Panc1 (cell line): ENCODE results near the gene PELI3. TPM values are rescaled to one million over a fixed set of nuclear protein-coding genes. Genes with fewer than 3 reads are reported as not detected.

ENCODE experiments used
- ATAC-seq: fragments of 200-7000 bp; cut with Tn5 transposase; 2 replicates; pipeline ENCODE4 v1.9.1; 2020; ENCODE audit warnings: mild to moderate bottlenecking, moderate library complexity
- BruUV-seq: library from RNA; stranded (reverse); fragments of 400-500 nt; replicated peaks from 2 replicates; lab custom pipeline; 2021; lab: Mats Ljungman, UMichigan
- CTCF ChIA-PET: fragments of 300-600 bp; sonication (Branson Sonifier 250); formaldehyde crosslinking; loops from one replicate; lab custom pipeline; 2022; ENCODE audit warnings: antibody characterized with exemption; lab: Charles Lee
- POLR2A ChIA-PET: fragments of 300-600 bp; sonication (Branson Sonifier 250); formaldehyde crosslinking; loops from one replicate; lab custom pipeline; 2022; ENCODE audit warnings: antibody characterized with exemption; lab: Charles Lee
- DNase-seq: peaks from one replicate; pipeline ENCODE4 v3.0.0-alpha.2; 2010; ENCODE audit warnings: low read depth, low spot score
- H3K27ac ChIP-seq: 2 replicates; pipeline ENCODE4 v1.5.1; 2011; ENCODE audit warnings: mild to moderate bottlenecking, low read length, inconsistent platforms
- H3K27me3 ChIP-seq: fragments of 200-500 bp; sonication (Bioruptor generic); 2 replicates; pipeline ENCODE4 v1.6.0; 2014; ENCODE audit warnings: low read length, inconsistent platforms; ENCODE audit not compliant: control insufficient read depth, insufficient read depth
- H3K36me3 ChIP-seq: fragments of 200-500 bp; sonication (Bioruptor generic); 2 replicates; pipeline ENCODE4 v1.5.1; 2014; ENCODE audit warnings: inconsistent platforms, mild to moderate bottlenecking, low read length, moderate library complexity; ENCODE audit not compliant: control insufficient read depth, insufficient read depth
- H3K4me1 ChIP-seq: 2 replicates; pipeline ENCODE4 v1.5.1; 2011; ENCODE audit warnings: inconsistent platforms, mild to moderate bottlenecking, low read length, moderate library complexity; ENCODE audit not compliant: control insufficient read depth, insufficient read depth
- H3K4me3 ChIP-seq, 2 experiments: 2 replicates each; pipeline ENCODE4 v1.5.1; 2011 to 2012; ENCODE audit warnings: low read depth in 2 of 2, low read length in 2 of 2, mild to moderate bottlenecking in 2 of 2, inconsistent platforms in 1 of 2, moderate library complexity in 1 of 2
- H3K9me3 ChIP-seq: fragments of 200-500 bp; sonication (Bioruptor generic); 2 replicates; pipeline ENCODE4 v1.5.1; 2014; ENCODE audit warnings: low read depth, mild to moderate bottlenecking, inconsistent platforms, low read length, moderate library complexity; ENCODE audit not compliant: control insufficient read depth, insufficient read depth
- POLR2AphosphoS5 ChIP-seq: IDR thresholded peaks from 2 replicates; pipeline ENCODE4 v1.6.1; 2012; ENCODE audit warnings: mild to moderate bottlenecking, low read depth, low read length, moderate library complexity
- REST ChIP-seq, 2 experiments: IDR thresholded peaks; 2 replicates each; pipeline ENCODE4 v1.6.1; 2011 to 2012; ENCODE audit warnings: low read depth in 2 of 2, control low read depth in 1 of 2, low read length in 1 of 2, mild to moderate bottlenecking in 1 of 2, moderate library complexity in 1 of 2; ENCODE audit not compliant: insufficient read depth in 1 of 2
- SIN3A ChIP-seq: IDR thresholded peaks from 2 replicates; pipeline ENCODE4 v1.6.1; 2012; ENCODE audit warnings: low read depth, mild to moderate bottlenecking, low read length, moderate library complexity, borderline replicate concordance; ENCODE audit not compliant: insufficient read depth
- TCF7L2 ChIP-seq: IDR thresholded peaks from 2 replicates; pipeline ENCODE4 v1.6.1; 2011; ENCODE audit warnings: mild to moderate bottlenecking, low read depth, low read length, inconsistent platforms
- in situ Hi-C: cut with HindIII; loops from 2 replicates; pipeline ENCODE4 v1.10.0; 2016; ENCODE audit warnings: low sequenced_read_pairs, low pct_unique_long_range_greater_than_20kb
- intact Hi-C: fragments of 100-400 bp; cut with micrococcal nuclease; formaldehyde crosslinking; loops from one replicate; pipeline ENCODE4 v1.10.0; 2022; ENCODE audit not compliant: unreplicated experiment
- total RNA-seq: library from RNA; stranded (reverse); gene quantifications from one replicate; pipeline ENCODE4 v1.2.1, GENCODE V29; 2021; ENCODE audit not compliant: unreplicated experiment
- TF ChIP-seq, protein P1 (sequence below): fragments of 450-650 bp; IDR thresholded peaks from 2 replicates; pipeline ENCODE4 v1.5.1; 2017; ENCODE audit warnings: mild to moderate bottlenecking

The PELI3 gene
- total RNA-seq, 1 experiment from 2014 or later: 9.1 TPM

- no TSS peak for BruUV-seq
- H3K4me1 ChIP-seq: peaks cover 8% of the 10 kb centered on the region
- H3K4me3 ChIP-seq: no peak overlapping the region
- intact Hi-C loops: no loop called here
- TF ChIP-seq SIN3A (no peak), TCF7L2 (no peak), REST (IDR thresholded peaks at IDR 0.05; ENCODE audit: insufficient read depth in 1 of 2, low read depth in 2 of 2, low read length in 1 of 2) (no peak)
- TF ChIP-seq, protein P1, sequence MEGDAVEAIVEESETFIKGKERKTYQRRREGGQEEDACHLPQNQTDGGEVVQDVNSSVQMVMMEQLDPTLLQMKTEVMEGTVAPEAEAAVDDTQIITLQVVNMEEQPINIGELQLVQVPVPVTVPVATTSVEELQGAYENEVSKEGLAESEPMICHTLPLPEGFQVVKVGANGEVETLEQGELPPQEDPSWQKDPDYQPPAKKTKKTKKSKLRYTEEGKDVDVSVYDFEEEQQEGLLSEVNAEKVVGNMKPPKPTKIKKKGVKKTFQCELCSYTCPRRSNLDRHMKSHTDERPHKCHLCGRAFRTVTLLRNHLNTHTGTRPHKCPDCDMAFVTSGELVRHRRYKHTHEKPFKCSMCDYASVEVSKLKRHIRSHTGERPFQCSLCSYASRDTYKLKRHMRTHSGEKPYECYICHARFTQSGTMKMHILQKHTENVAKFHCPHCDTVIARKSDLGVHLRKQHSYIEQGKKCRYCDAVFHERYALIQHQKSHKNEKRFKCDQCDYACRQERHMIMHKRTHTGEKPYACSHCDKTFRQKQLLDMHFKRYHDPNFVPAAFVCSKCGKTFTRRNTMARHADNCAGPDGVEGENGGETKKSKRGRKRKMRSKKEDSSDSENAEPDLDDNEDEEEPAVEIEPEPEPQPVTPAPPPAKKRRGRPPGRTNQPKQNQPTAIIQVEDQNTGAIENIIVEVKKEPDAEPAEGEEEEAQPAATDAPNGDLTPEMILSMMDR: no peak
- no peaks in the 10 kb centered on the region for H3K36me3 ChIP-seq
- no peak for ATAC-seq
- no peaks in the 10 kb centered on the region for H3K9me3 ChIP-seq
- POLR2A ChIA-PET: no interaction called here
- DNase-seq: no peak
- CTCF ChIA-PET: interaction anchor here (0.6 kb wide), 3 partner anchors 13 to 426 kb away, joined by 5 to 6 read pairs (median 5); no protein-coding TSS in a partner anchor
- in situ Hi-C loops: no loop called here
- H3K27me3 ChIP-seq: no peaks in the 10 kb centered on the region
- H3K27ac ChIP-seq: no peak overlapping the region
Measured at GRCh38 chr11:66472054-66472453, 5.3 kb downstream of the PELI3 start.

GRCh38 chr11:66473167-66473566, 6.5 kb downstream of the PELI3 start:
- no peak for ATAC-seq
- intact Hi-C loops: no loop called here
- no TSS peak for BruUV-seq

More at GRCh38 chr11:66473167-66473566, 6.5 kb downstream of the PELI3 start:
- no peaks in the 10 kb centered on the region for H3K27me3 ChIP-seq
- ChIA-PET CTCF (no interaction called here), POLR2A (no interaction called here)
- H3K27ac ChIP-seq: no peak overlapping the region
- TF ChIP-seq REST (IDR thresholded peaks at IDR 0.05; ENCODE audit: insufficient read depth in 1 of 2, low read depth in 2 of 2, low read length in 1 of 2): no peak
- no peak for TF ChIP-seq SIN3A
- TF ChIP-seq, protein P1: no peak
- no peak for TF ChIP-seq TCF7L2
- no peak for TF ChIP-seq POLR2AphosphoS5
- H3K4me3 ChIP-seq: no peak overlapping the region
- H3K9me3 ChIP-seq: no peaks in the 10 kb centered on the region
- H3K4me1 ChIP-seq: no peaks in the 10 kb centered on the region
- in situ Hi-C loops: no loop called here
- no peak for DNase-seq
- H3K36me3 ChIP-seq: no peaks in the 10 kb centered on the region
